GM23338 (cell line): ENCODE data around the gene DLGAP4. TPM values are rescaled to one million over a fixed set of nuclear protein-coding genes. Genes with fewer than 3 reads are reported as not detected.

Experiments
- ATAC-seq: fragments of 200-7000 bp; cut with Tn5 transposase; 3 replicates; pipeline ENCODE4 v1.9.1; 2020
- DNase-seq: peaks from one replicate; pipeline ENCODE4 v3.0.0-alpha.2; 2015; ENCODE audit warnings: low spot score
- H2AFZ ChIP-seq: fragments of 200-600 bp; sonication (generic); 2 replicates; pipeline ENCODE4 v1.8.0; 2016; ENCODE audit warnings: antibody characterized with exemption, mild to moderate bottlenecking, moderate library complexity
- H3F3A ChIP-seq: fragments of 200-600 bp; sonication (generic); replicated peaks from 2 replicates; pipeline ENCODE4 v1.8.0; 2017; ENCODE audit warnings: antibody characterized with exemption, mixed run types, low read depth
- H3K27ac ChIP-seq: fragments of 200-600 bp; sonication (generic); 2 replicates; pipeline ENCODE4 v1.6.1; 2016; ENCODE audit warnings: low read depth
- H3K27me3 ChIP-seq: fragments of 200-600 bp; sonication (generic); 2 replicates; pipeline ENCODE4 v1.8.0; 2016; ENCODE audit warnings: mild to moderate bottlenecking, mixed run types, moderate library complexity; ENCODE audit not compliant: insufficient read depth
- H3K36me3 ChIP-seq: fragments of 200-600 bp; sonication (generic); 2 replicates; pipeline ENCODE4 v1.8.0; 2016; ENCODE audit warnings: mild to moderate bottlenecking; ENCODE audit not compliant: insufficient read depth
- H3K4me1 ChIP-seq: fragments of 200-600 bp; sonication (generic); 2 replicates; pipeline ENCODE4 v1.8.0; 2016; ENCODE audit warnings: mild to moderate bottlenecking, moderate library complexity; ENCODE audit not compliant: insufficient read depth
- H3K4me2 ChIP-seq: fragments of 200-600 bp; sonication (generic); 2 replicates; pipeline ENCODE4 v1.7.1; 2017; ENCODE audit warnings: mixed run types
- H3K4me3 ChIP-seq: fragments of 200-600 bp; sonication (generic); 2 replicates; pipeline ENCODE4 v1.6.1; 2016; ENCODE audit warnings: mixed run types
- H3K79me2 ChIP-seq: fragments of 200-600 bp; sonication (generic); replicated peaks from 2 replicates; pipeline ENCODE4 v1.8.0; 2017; ENCODE audit warnings: mild to moderate bottlenecking; ENCODE audit not compliant: insufficient read depth
- H3K9me2 ChIP-seq: fragments of 200-600 bp; sonication (generic); 2 replicates; pipeline ENCODE4 v1.8.0; 2017; ENCODE audit not compliant: insufficient read depth
- H4K20me1 ChIP-seq: fragments of 200-600 bp; sonication (generic); replicated peaks from 2 replicates; pipeline ENCODE4 v1.8.0; 2017; ENCODE audit warnings: mild to moderate bottlenecking; ENCODE audit not compliant: insufficient read depth
- H3K27ac Mint-ChIP-seq: 2 replicates; pipeline ENCODE4 v1.8.0; 2020; ENCODE audit warnings: inconsistent platforms, mild to moderate bottlenecking, moderate library complexity, mixed read lengths
- H3K27me3 Mint-ChIP-seq: 3 replicates; pipeline ENCODE4 v1.8.0; 2022; ENCODE audit warnings: low read depth, mild to moderate bottlenecking, moderate library complexity, mixed read lengths, inconsistent platforms; ENCODE audit not compliant: insufficient read depth, poor library complexity
- H3K36me3 Mint-ChIP-seq: 3 replicates; pipeline ENCODE4 v1.8.0; 2021; ENCODE audit warnings: low read depth, mild to moderate bottlenecking, inconsistent platforms, moderate library complexity, mixed read lengths
- H3K4me1 Mint-ChIP-seq: 3 replicates; pipeline ENCODE4 v1.8.0; 2020; ENCODE audit warnings: mild to moderate bottlenecking, inconsistent platforms, mixed read lengths
- H3K4me3 Mint-ChIP-seq: 3 replicates; pipeline ENCODE4 v1.8.0; 2021; ENCODE audit warnings: moderate library complexity, mild to moderate bottlenecking, inconsistent platforms, mixed read lengths
- H3K9me3 Mint-ChIP-seq: 3 replicates; pipeline ENCODE4 v1.8.0; 2020; ENCODE audit warnings: moderate library complexity, mild to moderate bottlenecking, inconsistent platforms, mixed read lengths
- CREB1 ChIP-seq: fragments of 250-450 bp; sonication (Bioruptor Pico); IDR thresholded peaks from 2 replicates; pipeline ENCODE4 v1.5.0; 2020; ENCODE audit warnings: low read depth, mild to moderate bottlenecking, moderate library complexity
- EZH2phosphoT487 ChIP-seq: fragments of 200-600 bp; sonication (generic); IDR thresholded peaks from one replicate; pipeline ENCODE4 v1.8.1; 2018; ENCODE audit warnings: antibody characterized with exemption; ENCODE audit not compliant: unreplicated experiment
- NANOG ChIP-seq: IDR thresholded peaks from 2 replicates; pipeline ENCODE4 v1.6.1; 2016; ENCODE audit warnings: antibody characterized with exemption, borderline replicate concordance
- POLR2AphosphoS5 ChIP-seq: IDR thresholded peaks from 2 replicates; pipeline ENCODE4 v1.6.1; 2016; ENCODE audit warnings: antibody characterized with exemption, low read depth
- STAT1 ChIP-seq: IDR thresholded peaks from one replicate; pipeline ENCODE4 v1.6.1; 2016; ENCODE audit warnings: antibody characterized with exemption; ENCODE audit not compliant: unreplicated experiment
- ZNF114 ChIP-seq: fragments of 250-450 bp; sonication (Bioruptor Pico); IDR thresholded peaks from 2 replicates; pipeline ENCODE4 v1.5.0; 2020; ENCODE audit warnings: mild to moderate bottlenecking, moderate library complexity
- ZNF331 ChIP-seq: fragments of 250-450 bp; sonication (Bioruptor Pico); IDR thresholded peaks from 2 replicates; pipeline ENCODE4 v1.5.0; 2020; ENCODE audit warnings: low read depth, mild to moderate bottlenecking, moderate library complexity
- ZNF462 ChIP-seq: fragments of 250-450 bp; sonication (Bioruptor Pico); IDR thresholded peaks from 2 replicates; pipeline ENCODE4 v1.5.0; 2020; ENCODE audit warnings: mild to moderate bottlenecking, moderate library complexity
- polyA plus RNA-seq: library from polyadenylated mRNA; unstranded; fragments of >200 nt; fragmentation: Nextera tagmentation; extraction: Ambion mirVana; gene quantifications from 2 replicates; pipeline ENCODE4 v1.2.1, GENCODE V29; 2016
- total RNA-seq: library from RNA; depleted of rRNA; stranded (reverse); fragments of >200 nt; shearing (Covaris generic); gene quantifications from 2 replicates; pipeline ENCODE4 v1.2.3, GENCODE V29; 2014

Gene DLGAP4
- total and polyA plus RNA-seq, 2 experiments from 2014 or later = 46.1 to 52.2 TPM

GRCh38 chr20:36322131-36322530 is 16.0 kb downstream of the DLGAP4 start:
- H3K4me3 ChIP-seq = no peak overlapping the region
- no peak for DNase-seq
- no peaks in the 10 kb centered on the region for H4K20me1 ChIP-seq
- no peak overlapping the region for H3K27ac Mint-ChIP-seq
- H3K9me2 ChIP-seq = no peaks in the 10 kb centered on the region
- no peaks in the 10 kb centered on the region for H3K36me3 ChIP-seq
- no peak for TF ChIP-seq ZNF331 (CRISPR knock-in tag)
- no peak for TF ChIP-seq STAT1
- TF ChIP-seq NANOG = no peak
- TF ChIP-seq ZNF114 (CRISPR knock-in tag) = no peak
- no peak for TF ChIP-seq CREB1 (CRISPR knock-in tag)
- no peak for TF ChIP-seq POLR2AphosphoS5
- TF ChIP-seq EZH2phosphoT487 = no peak
- no peak for TF ChIP-seq ZNF462 (CRISPR knock-in tag)
- H3K27me3 Mint-ChIP-seq = peaks cover under 1% of the 10 kb centered on the region
- H3K4me2 ChIP-seq = no peak overlapping the region
- no peak for ATAC-seq
- H3K27ac ChIP-seq = no peak overlapping the region
- H3K9me3 Mint-ChIP-seq = peaks cover 2% of the 10 kb centered on the region; the same call in 1 of the 3 replicates
- H3K4me3 Mint-ChIP-seq = no peak overlapping the region
- no peaks in the 10 kb centered on the region for H3K36me3 Mint-ChIP-seq
- no peaks in the 10 kb centered on the region for H3F3A ChIP-seq
- H3K79me2 ChIP-seq = no peaks in the 10 kb centered on the region
- H3K27me3 ChIP-seq = no peaks in the 10 kb centered on the region
- H2AFZ ChIP-seq = no peak overlapping the region
- no peaks in the 10 kb centered on the region for H3K4me1 ChIP-seq
- 0 out of 3 replicates have a peak, but pooled peaks cover 2% of the 10 kb centered on the region for H3K4me1 Mint-ChIP-seq
